ENCODE results near the gene SWT1.

DNA sequence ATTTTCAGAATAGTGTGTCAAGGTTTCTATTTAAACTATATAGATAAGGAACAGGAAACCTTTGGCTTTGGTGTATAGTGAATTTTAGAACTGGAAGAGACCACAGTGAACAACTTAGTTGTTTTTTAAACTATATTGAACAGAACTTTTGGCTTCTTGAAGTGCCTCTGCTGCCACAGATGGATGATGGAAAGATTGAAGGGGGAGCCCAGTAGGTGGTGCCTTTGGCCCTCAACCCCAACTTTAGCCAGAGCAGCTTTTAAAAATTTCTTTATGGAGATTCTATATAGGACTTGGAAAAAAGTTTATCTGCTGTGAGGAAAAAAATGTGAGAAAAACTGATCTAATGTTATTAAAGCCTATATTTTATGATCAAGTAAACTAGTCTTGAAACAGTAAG lies 50.2 kb downstream of the SWT1 start:
- TF ChIP-seq RFX5 (IDR thresholded peaks at IDR 0.05; ENCODE audit: low read depth, low read length) (no peak), MAZ (IDR thresholded peaks at IDR 0.05; ENCODE audit: borderline replicate concordance, low read depth, low read length) (no peak), RAD21 (IDR thresholded peaks at IDR 0.05; ENCODE audit: low read length) (no peak), POLR2A (IDR thresholded peaks at IDR 0.05; ENCODE audit: low read depth, low read length) (no peak), SMC3 (IDR thresholded peaks at IDR 0.05; ENCODE audit: low read depth, low read length) (no peak)
- TF ChIP-seq, protein P1, sequence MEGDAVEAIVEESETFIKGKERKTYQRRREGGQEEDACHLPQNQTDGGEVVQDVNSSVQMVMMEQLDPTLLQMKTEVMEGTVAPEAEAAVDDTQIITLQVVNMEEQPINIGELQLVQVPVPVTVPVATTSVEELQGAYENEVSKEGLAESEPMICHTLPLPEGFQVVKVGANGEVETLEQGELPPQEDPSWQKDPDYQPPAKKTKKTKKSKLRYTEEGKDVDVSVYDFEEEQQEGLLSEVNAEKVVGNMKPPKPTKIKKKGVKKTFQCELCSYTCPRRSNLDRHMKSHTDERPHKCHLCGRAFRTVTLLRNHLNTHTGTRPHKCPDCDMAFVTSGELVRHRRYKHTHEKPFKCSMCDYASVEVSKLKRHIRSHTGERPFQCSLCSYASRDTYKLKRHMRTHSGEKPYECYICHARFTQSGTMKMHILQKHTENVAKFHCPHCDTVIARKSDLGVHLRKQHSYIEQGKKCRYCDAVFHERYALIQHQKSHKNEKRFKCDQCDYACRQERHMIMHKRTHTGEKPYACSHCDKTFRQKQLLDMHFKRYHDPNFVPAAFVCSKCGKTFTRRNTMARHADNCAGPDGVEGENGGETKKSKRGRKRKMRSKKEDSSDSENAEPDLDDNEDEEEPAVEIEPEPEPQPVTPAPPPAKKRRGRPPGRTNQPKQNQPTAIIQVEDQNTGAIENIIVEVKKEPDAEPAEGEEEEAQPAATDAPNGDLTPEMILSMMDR (conservative IDR thresholded peaks at IDR 0.05; ENCODE audit: low read depth, low read length): no peak

Data from IMR-90 (cell line).